Measurements from ENCODE around the gene PPFIBP2. TPM values are rescaled to one million over a fixed set of nuclear protein-coding genes. Genes with fewer than 3 reads are reported as not detected.

The PPFIBP2 gene
- total and polyA plus RNA-seq, 2 donors (not counting 1 experiment from before 2014, with no cell fraction given) = 22.3 to 175 TPM

- peaks cover 38% of the 10 kb centered on the region for H3K4me1 Mint-ChIP-seq
- Histone ChIP-seq H3K9me3 (ENCODE audit: control extremely low read depth in 1 of 3, control insufficient read depth in 2 of 3, insufficient read depth in 1 of 3, low read length in 2 of 3) (peaks cover 0 to 10% (median 8%) of the 10 kb centered on the region in 3 donors), H3K4me1 (ENCODE audit: control insufficient read depth in 2 of 2, insufficient read depth in 2 of 2, low read length in 2 of 2) (peaks cover 6 to 17% of the 10 kb centered on the region in 2 donors), H3K4me2 (replicated peaks; ENCODE audit: low read depth, low read length, poor library complexity, severe bottlenecking) (no peak overlapping the region), H2AFZ (ENCODE audit: insufficient read depth, low read depth, low read length, poor library complexity, severe bottlenecking) (no peak overlapping the region), H3K27me3 (replicated peaks in 1 of 4; ENCODE audit: control extremely low read depth in 1 of 4, control insufficient read depth in 3 of 4, insufficient read depth in 4 of 4, low read length in 3 of 4) (peaks cover 0 to 7% (median 0%) of the 10 kb centered on the region in 4 experiments), H3K4me3 (ENCODE audit: control extremely low read depth in 1 of 5, extremely low read depth in 1 of 5, insufficient read depth in 1 of 5, low read depth in 2 of 5, low read length in 4 of 5) (no peak overlapping the region), H3K79me2 (ENCODE audit: control insufficient read depth, insufficient read depth, low read length) (no peaks in the 10 kb centered on the region), H3K36me3 (replicated peaks in 1 of 2; ENCODE audit: control extremely low read depth in 1 of 2, control insufficient read depth in 1 of 2, extremely low read depth in 1 of 2, insufficient read depth in 2 of 2, low read length in 1 of 2) (peaks cover 0 to 38% of the 10 kb centered on the region in 2 experiments), H4K20me1 (ENCODE audit: control insufficient read depth, insufficient read depth, low read length, poor library complexity, severe bottlenecking) (peaks cover 25% of the 10 kb centered on the region), H3K9ac (ENCODE audit: low read length) (no peak overlapping the region), H3K27ac (ENCODE audit: low read length in 2 of 2) (no peak overlapping the region)
- CTCF ChIA-PET = interaction anchor here (1.0 to 1.6 kb wide), 2 partner anchors 51 to 129 kb away, joined by 4 to 5 read pairs; no protein-coding TSS in a partner anchor
- POLR2A ChIA-PET = no interaction called here
- H3K4me3 Mint-ChIP-seq = no peak overlapping the region
- no peak overlapping the region for H3K27ac Mint-ChIP-seq
- TF ChIP-seq CTCF (IDR thresholded peaks at IDR 0.05) = peak; percentile 8
- no peak for TF ChIP-seq EZH2 (IDR thresholded peaks at IDR 0.05; ENCODE audit: borderline replicate concordance, insufficient read depth, low read depth, low read length, poor library complexity, severe bottlenecking)
- DNase-seq (no peak), ATAC-seq (ENCODE audit: low read depth) (no peak)
- intact Hi-C loops (cut with micrococcal nuclease) = no loop called here
- peaks cover 4% of the 10 kb centered on the region for H3K9me3 Mint-ChIP-seq (ENCODE audit: insufficient read depth)
- 50% methylated on average over 4 of the region's 4 CpGs for WGBS (ENCODE audit: insufficient coverage)
- H3K27me3 Mint-ChIP-seq = no peaks in the 10 kb centered on the region
Observed at GRCh38 chr11:7571640-7572000, 57.8 kb downstream of the PPFIBP2 start.

GRCh38 chr11:7572001-7572712 is 58.4 kb downstream of the PPFIBP2 start:
- no peaks in the 10 kb centered on the region for H3K27me3 Mint-ChIP-seq
- POLR2A ChIA-PET = no interaction called here
- intact Hi-C loops (cut with micrococcal nuclease) = no loop called here

More at GRCh38 chr11:7572001-7572712, 58.4 kb downstream of the PPFIBP2 start:
- peaks cover 0 to 10% (median 8%) of the 10 kb centered on the region in 3 donors for H3K9me3 ChIP-seq (ENCODE audit: control extremely low read depth in 1 of 3, control insufficient read depth in 2 of 3, insufficient read depth in 1 of 3, low read length in 2 of 3)
- H3K36me3 ChIP-seq (replicated peaks in 1 of 2; ENCODE audit: control extremely low read depth in 1 of 2, control insufficient read depth in 1 of 2, extremely low read depth in 1 of 2, insufficient read depth in 2 of 2, low read length in 1 of 2) = peaks cover 0 to 32% of the 10 kb centered on the region in 2 experiments
- peaks cover 8 to 19% of the 10 kb centered on the region in 2 donors for H3K4me1 ChIP-seq (ENCODE audit: control insufficient read depth in 2 of 2, insufficient read depth in 2 of 2, low read length in 2 of 2)
- H3K9ac ChIP-seq (ENCODE audit: low read length) = no peak overlapping the region
- no peak for TF ChIP-seq EZH2 (IDR thresholded peaks at IDR 0.05; ENCODE audit: borderline replicate concordance, insufficient read depth, low read depth, low read length, poor library complexity, severe bottlenecking)
- TF ChIP-seq CTCF (IDR thresholded peaks at IDR 0.05) = no peak
- H3K27me3 ChIP-seq (replicated peaks in 1 of 4; ENCODE audit: control extremely low read depth in 1 of 4, control insufficient read depth in 3 of 4, insufficient read depth in 4 of 4, low read length in 3 of 4) = peaks cover 0 to 7% (median 0%) of the 10 kb centered on the region in 4 experiments
- H3K27ac ChIP-seq (ENCODE audit: low read length in 2 of 2) = no peak overlapping the region
- DNase-seq = no peak
- Mint-ChIP-seq H3K4me1 (peaks cover 43% of the 10 kb centered on the region), H3K4me3 (no peak overlapping the region), H3K9me3 (ENCODE audit: insufficient read depth) (peaks cover 4% of the 10 kb centered on the region), H3K27ac (no peak overlapping the region)
- no peak overlapping the region for H3K4me3 ChIP-seq (ENCODE audit: control extremely low read depth in 1 of 5, extremely low read depth in 1 of 5, insufficient read depth in 1 of 5, low read depth in 2 of 5, low read length in 4 of 5)
- ATAC-seq (ENCODE audit: low read depth) = no peak
- no peak overlapping the region for H2AFZ ChIP-seq (ENCODE audit: insufficient read depth, low read depth, low read length, poor library complexity, severe bottlenecking)
- no peak overlapping the region for H3K4me2 ChIP-seq (replicated peaks; ENCODE audit: low read depth, low read length, poor library complexity, severe bottlenecking)
- CTCF ChIA-PET = interaction anchor here (1.6 kb wide), 1 partner anchor 130 kb away, joined by 4 read pairs; no protein-coding TSS in a partner anchor
- WGBS (ENCODE audit: insufficient coverage) = 95% methylated on average over 4 of the region's 4 CpGs
- H4K20me1 ChIP-seq (ENCODE audit: control insufficient read depth, insufficient read depth, low read length, poor library complexity, severe bottlenecking) = peaks cover 25% of the 10 kb centered on the region
- H3K79me2 ChIP-seq (ENCODE audit: control insufficient read depth, insufficient read depth, low read length) = no peaks in the 10 kb centered on the region

All from B cell (primary cell).